Prostate gland (tissue), 2 donors: ENCODE data around the gene VAV3.

Source experiments
- CTCF ChIP-seq, 4 experiments: fragments of 200-600 bp in 2 of 4; fragments of 450-650 bp in 2 of 4; sonication (generic) in 2 of 4; IDR thresholded peaks; 1 replicate in 3 of 4; 2 replicates in 1 of 4; pipeline ENCODE4 v1.5.1; 2016 to 2019; ENCODE audit warnings: antibody characterized with exemption in 4 of 4, mild to moderate bottlenecking in 2 of 4, moderate library complexity in 2 of 4
- POLR2A ChIP-seq: fragments of 450-650 bp; IDR thresholded peaks from one replicate; pipeline ENCODE4 v1.6.1; 2016; ENCODE audit warnings: antibody characterized with exemption, mild to moderate bottlenecking
- POLR2AphosphoS5 ChIP-seq: sonication (generic); formaldehyde crosslinking; IDR thresholded peaks from one replicate; pipeline ENCODE4 v1.6.1; 2017; ENCODE audit warnings: antibody characterized with exemption

DNA sequence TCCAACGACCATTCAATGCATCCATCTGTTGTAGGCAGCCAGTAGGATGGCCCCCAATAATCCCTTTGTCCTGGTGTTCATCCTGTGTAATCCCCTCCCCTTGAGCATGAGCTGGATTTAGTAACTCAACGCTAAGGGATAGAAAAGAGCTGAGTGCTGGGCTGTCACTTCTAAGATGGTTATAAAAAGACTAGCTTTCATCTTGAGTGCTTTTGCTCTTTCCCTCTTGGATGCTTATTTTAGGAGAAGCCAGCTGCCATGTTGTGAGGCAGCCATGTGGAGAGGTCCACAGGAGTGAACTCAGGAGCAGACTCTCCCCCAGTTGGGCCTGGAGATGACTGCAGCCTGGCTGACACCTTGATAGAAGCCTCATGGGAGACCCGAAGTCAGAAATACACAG lies 401.5 kb downstream of the VAV3 start:
- TF ChIP-seq CTCF (IDR thresholded peaks at IDR 0.05) (no peak), POLR2A (no peak), POLR2AphosphoS5 (no peak)
